CD14-positive monocyte (primary cell): ENCODE results near the gene ACLY. TPM values are rescaled to one million over a fixed set of nuclear protein-coding genes. Genes with fewer than 3 reads are reported as not detected.
"Not testable (repeated sequence)": the region's sequence is repeated elsewhere in the genome, so short reads cannot be mapped to it uniquely, and the experiment has no call there.

ENCODE experiments used
- DNase-seq, 3 donors: peaks; one replicate each; pipeline ENCODE4 v3.0.0-alpha.2; 2011 to 2022
- H2AFZ ChIP-seq: 2 replicates; pipeline ENCODE4 v1.6.0; 2012; ENCODE audit warnings: mild to moderate bottlenecking, low read depth, low read length, inconsistent platforms; ENCODE audit not compliant: insufficient read depth, poor library complexity, severe bottlenecking
- H3K27ac ChIP-seq, 2 donors: 1 replicate in 1 of 2; 2 replicates in 1 of 2; pipeline ENCODE4 v1.5.1; 2012 to 2013; ENCODE audit warnings: low read length in 2 of 2, control low read depth in 1 of 2, inconsistent platforms in 1 of 2, low read depth in 1 of 2, mild to moderate bottlenecking in 1 of 2
- H3K27me3 ChIP-seq, 2 donors: one replicate each; pipeline versions ENCODE4 v1.6.0 to v1.6.1; 2011 to 2013; ENCODE audit warnings: low read length in 2 of 2; ENCODE audit not compliant: control insufficient read depth in 2 of 2, insufficient read depth in 2 of 2
- H3K36me3 ChIP-seq, 2 donors: replicated peaks in 1 of 2; 1 replicate in 1 of 2; 2 replicates in 1 of 2; pipeline versions ENCODE4 v1.5.1 to v1.6.1; 2012 to 2013; ENCODE audit warnings: low read length in 2 of 2, control low read depth in 1 of 2, inconsistent platforms in 1 of 2, mild to moderate bottlenecking in 1 of 2; ENCODE audit not compliant: insufficient read depth in 2 of 2, control insufficient read depth in 1 of 2
- H3K4me1 ChIP-seq, 2 donors: 1 replicate in 1 of 2; 2 replicates in 1 of 2; pipeline versions ENCODE4 v1.5.1 to v1.6.1; 2012 to 2013; ENCODE audit warnings: low read length in 2 of 2, control low read depth in 1 of 2, inconsistent platforms in 1 of 2, mild to moderate bottlenecking in 1 of 2, moderate library complexity in 1 of 2; ENCODE audit not compliant: insufficient read depth in 2 of 2, control insufficient read depth in 1 of 2
- H3K4me2 ChIP-seq: replicated peaks from 2 replicates; pipeline ENCODE3; 2012; ENCODE audit warnings: low read length, moderate library complexity, mild to moderate bottlenecking; ENCODE audit not compliant: poor library complexity, severe bottlenecking; ENCODE audit errors: extremely low read depth
- H3K4me3 ChIP-seq, 3 experiments: fragments of 200-600 bp in 1 of 3; sonication (generic) in 1 of 3; replicated peaks in 1 of 3; 1 replicate in 2 of 3; 2 replicates in 1 of 3; pipeline ENCODE4 v1.5.1; 2011 to 2013; ENCODE audit warnings: low read length in 3 of 3, mild to moderate bottlenecking in 3 of 3, control low read depth in 2 of 3, low read depth in 2 of 3, inconsistent platforms in 1 of 3, moderate library complexity in 1 of 3
- H3K79me2 ChIP-seq: 2 replicates; pipeline ENCODE4 v1.6.0; 2012; ENCODE audit warnings: mild to moderate bottlenecking, control low read depth, inconsistent platforms, low read length, moderate library complexity; ENCODE audit not compliant: insufficient read depth
- H3K9ac ChIP-seq: 2 replicates; pipeline ENCODE4 v1.6.0; 2017; ENCODE audit warnings: low read length, mild to moderate bottlenecking; ENCODE audit not compliant: insufficient read depth, poor library complexity, severe bottlenecking
- H3K9me3 ChIP-seq, 2 donors: replicated peaks in 1 of 2; 1 replicate in 1 of 2; 2 replicates in 1 of 2; pipeline versions ENCODE4 v1.5.1 to v1.6.1; 2012 to 2013; ENCODE audit warnings: low read length in 2 of 2, control low read depth in 1 of 2; ENCODE audit not compliant: control insufficient read depth in 1 of 2, insufficient read depth in 1 of 2
- H4K20me1 ChIP-seq: 2 replicates; pipeline ENCODE4 v1.6.0; 2012; ENCODE audit warnings: mild to moderate bottlenecking, low read length, control low read depth, moderate library complexity; ENCODE audit not compliant: insufficient read depth
- H3K27ac Mint-ChIP-seq, 7 donors: one replicate each; pipeline ENCODE4 v1.8.0; 2020; ENCODE audit warnings: mild to moderate bottlenecking in 7 of 7, mixed read lengths in 7 of 7, moderate library complexity in 6 of 7, inconsistent platforms in 2 of 7
- H3K27me3 Mint-ChIP-seq, 3 donors: one replicate each; pipeline ENCODE4 v1.8.0; 2021 to 2022; ENCODE audit warnings: low read depth in 3 of 3, mild to moderate bottlenecking in 3 of 3, mixed read lengths in 3 of 3, moderate library complexity in 3 of 3, inconsistent platforms in 1 of 3
- H3K36me3 Mint-ChIP-seq, 2 donors: one replicate each; pipeline ENCODE4 v1.8.0; 2020; ENCODE audit warnings: mixed read lengths in 2 of 2, inconsistent platforms in 1 of 2, mild to moderate bottlenecking in 1 of 2
- H3K4me1 Mint-ChIP-seq: one replicate; pipeline ENCODE4 v1.8.0; 2020; ENCODE audit warnings: mild to moderate bottlenecking, mixed read lengths
- H3K4me3 Mint-ChIP-seq, 2 donors: one replicate each; pipeline ENCODE4 v1.8.0; 2020; ENCODE audit warnings: mild to moderate bottlenecking in 2 of 2, mixed read lengths in 2 of 2, moderate library complexity in 1 of 2
- H3K9me3 Mint-ChIP-seq, 7 donors: one replicate each; pipeline ENCODE4 v1.8.0; 2020 to 2022; ENCODE audit warnings: mixed read lengths in 7 of 7, mild to moderate bottlenecking in 6 of 7, moderate library complexity in 6 of 7, inconsistent platforms in 2 of 7
- CTCF ChIP-seq: fragments of 200-600 bp; IDR thresholded peaks from one replicate; pipeline ENCODE4 v1.8.0; 2022; ENCODE audit warnings: antibody characterized with exemption, mild to moderate bottlenecking
- WGBS: methylation state at CpG from one replicate; pipeline ENCODE4 v1.1.5; 2013; ENCODE audit warnings: missing lambda C conversion rate; ENCODE audit not compliant: insufficient coverage; 5-methylcytosine and 5-hydroxymethylcytosine counted together
- intact Hi-C, 2 donors: fragments of 100-400 bp; cut with micrococcal nuclease; formaldehyde crosslinking; loops; one replicate each; pipeline versions ENCODE4 v1.15.0 to v1.15.1; 2023
- polyA plus RNA-seq, 3 donors: library from polyadenylated mRNA; depleted of rRNA in 1 of 3; unstranded in 2 of 3; stranded (reverse) in 1 of 3; fragments of 300-500 nt in 2 of 3; fragments of >200 nt in 1 of 3; fragmentation: Illumina TruSeq in 2 of 3; gene quantifications; 1 replicate in 2 of 3; 2 replicates in 1 of 3; pipeline ENCODE4 v1.2.3, GENCODE V29; 2012 to 2021

Gene ACLY
- polyA plus RNA-seq, 3 donors, result 41.0 to 48.3 (median 45.1) TPM

- no peak for DNase-seq
- H3K36me3 ChIP-seq, result no peaks in the 10 kb centered on the region
- peaks cover 0 to 2% (median 0%) of the 10 kb centered on the region in 3 donors for H3K27me3 Mint-ChIP-seq
- peaks cover 0 to 6% of the 10 kb centered on the region in 2 donors for H3K36me3 Mint-ChIP-seq
- H4K20me1 ChIP-seq, result peaks cover 50% of the 10 kb centered on the region
- H3K4me3 Mint-ChIP-seq, result no peak overlapping the region
- peaks cover 12% of the 10 kb centered on the region for H3K4me1 Mint-ChIP-seq
- peaks cover 18 to 24% of the 10 kb centered on the region in 2 donors for H3K4me1 ChIP-seq
- H3K27ac Mint-ChIP-seq, result no peak overlapping the region
- no peaks in the 10 kb centered on the region for H3K27me3 ChIP-seq
- H3K9ac ChIP-seq, result no peak overlapping the region
- no peak overlapping the region for H2AFZ ChIP-seq
- H3K4me3 ChIP-seq, result no peak overlapping the region
- no peak overlapping the region for H3K4me2 ChIP-seq
- no peaks in the 10 kb centered on the region for H3K9me3 ChIP-seq
- no peak overlapping the region for H3K27ac ChIP-seq
- H3K79me2 ChIP-seq, result peaks cover 79% of the 10 kb centered on the region
- no peaks in the 10 kb centered on the region for H3K9me3 Mint-ChIP-seq
- TF ChIP-seq CTCF, result no peak
- intact Hi-C loops, result no loop called here
- 100% methylated on average over 1 of the region's 3 CpGs for WGBS
These were observed 58.4 kb downstream of the ACLY start for GRCh38 chr17:41860254-41860931.

DNA sequence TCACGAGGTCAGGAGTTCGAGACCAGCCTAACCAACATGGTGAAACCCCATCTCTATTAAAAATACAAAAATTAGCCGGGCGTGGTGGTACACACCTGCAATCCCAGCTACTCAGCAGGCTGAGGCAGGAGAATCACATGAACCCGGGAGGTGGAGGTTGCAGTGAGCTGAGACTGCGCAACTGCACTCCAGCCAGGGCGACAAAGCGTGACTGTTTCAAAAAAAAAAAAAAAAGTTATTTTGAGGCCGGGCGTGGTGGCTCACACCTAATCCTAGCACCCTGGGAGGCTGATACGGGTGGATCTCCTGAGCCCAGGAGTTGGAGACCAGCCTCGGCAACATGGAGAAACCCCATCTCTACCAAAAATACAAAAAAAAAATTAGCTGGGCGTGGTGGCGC is 67.4 kb downstream of the ACLY start:
- H3K4me2 ChIP-seq, H3K4me1 ChIP-seq, H3K9ac ChIP-seq, H3K9me3 Mint-ChIP-seq, H3K27ac Mint-ChIP-seq, H3K27ac ChIP-seq, H2AFZ ChIP-seq, H3K4me3 Mint-ChIP-seq, H3K4me3 ChIP-seq, H3K27me3 Mint-ChIP-seq, H3K9me3 ChIP-seq, DNase-seq, H3K27me3 ChIP-seq, intact Hi-C loops: not testable (repeated sequence)
- peaks cover 12% of the 10 kb centered on the region for H3K4me1 Mint-ChIP-seq
- H3K36me3 ChIP-seq, result peaks cover 25 to 63% of the 10 kb centered on the region in 2 donors
- peaks cover 27% of the 10 kb centered on the region for H4K20me1 ChIP-seq
- H3K79me2 ChIP-seq, result peaks cover 37% of the 10 kb centered on the region
- 100% methylated on average over 1 of the region's 14 CpGs for WGBS
- H3K36me3 Mint-ChIP-seq, result peaks cover 39 to 54% of the 10 kb centered on the region in 2 donors
